Activated T-helper 2 cell treated with anti-CD3 and anti-CD28 coated beads, Interferon-gamma antibody, Interleukin-2, Interleukin-4, amounts not matched to agents 10 μg/mL and 5 μg/mL and 100 μg/mL, durations not matched to agents 14 hours and 24 hours and 36 hours (primary cell): ENCODE data around the gene GAS2L3. TPM values are rescaled to one million over a fixed set of nuclear protein-coding genes. Genes with fewer than 3 reads are reported as not detected.

Source experiments
- DNase-seq: peaks from one replicate; pipeline ENCODE4 v3.0.0; 2021; ENCODE audit warnings: low spot score
- H3K27ac Mint-ChIP-seq: one replicate; pipeline ENCODE4 v1.8.0; 2021; ENCODE audit warnings: mixed read lengths
- H3K27me3 Mint-ChIP-seq: one replicate; pipeline ENCODE4 v1.8.0; 2021; ENCODE audit warnings: low read depth, mixed read lengths
- H3K36me3 Mint-ChIP-seq: one replicate; pipeline ENCODE4 v1.8.0; 2021; ENCODE audit warnings: low read depth, mixed read lengths
- H3K4me1 Mint-ChIP-seq: one replicate; pipeline ENCODE4 v1.8.0; 2021; ENCODE audit warnings: low read depth, mixed read lengths
- H3K4me3 Mint-ChIP-seq: one replicate; pipeline ENCODE4 v1.8.0; 2021; ENCODE audit warnings: low read depth, mild to moderate bottlenecking, moderate library complexity, mixed read lengths
- H3K9me3 Mint-ChIP-seq: one replicate; pipeline ENCODE4 v1.8.0; 2021; ENCODE audit warnings: mixed read lengths
- intact Hi-C: fragments of 100-400 bp; cut with micrococcal nuclease; formaldehyde crosslinking; loops from one replicate; pipeline ENCODE4 v1.15.1; 2023
- total RNA-seq: library from RNA; stranded (reverse); gene quantifications from 2 replicates; pipeline ENCODE4 v1.2.3, GENCODE V29; 2022

GAS2L3 gene
- total RNA-seq, 1 donor from 2014 or later: 3.4 TPM

DNA sequence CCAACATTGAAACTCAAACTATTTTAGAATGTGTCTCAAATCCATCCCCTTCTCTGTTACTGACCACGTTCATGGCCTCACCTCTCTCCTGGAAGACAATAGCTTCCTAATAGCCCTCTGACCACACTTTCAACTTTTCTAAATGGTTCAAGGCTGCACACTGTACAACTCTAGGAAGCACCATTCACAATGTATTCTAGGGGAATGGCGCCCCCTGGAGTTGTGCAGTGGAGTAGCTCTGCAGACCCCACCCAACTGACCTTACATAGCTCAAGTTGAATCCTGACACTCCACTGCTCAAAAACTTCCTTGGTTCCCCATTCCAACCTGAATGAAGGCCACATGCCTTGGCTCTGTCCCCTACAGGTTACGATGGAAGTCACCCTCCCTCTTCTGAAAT, 77.6 kb downstream of the GAS2L3 start:
- no peak for DNase-seq
- H3K9me3 Mint-ChIP-seq: no peaks in the 10 kb centered on the region
- no peak overlapping the region for H3K4me3 Mint-ChIP-seq
- no peak overlapping the region for H3K27ac Mint-ChIP-seq
- H3K36me3 Mint-ChIP-seq: no peaks in the 10 kb centered on the region
- intact Hi-C loops: no loop called here
- H3K4me1 Mint-ChIP-seq: no peaks in the 10 kb centered on the region
- H3K27me3 Mint-ChIP-seq: no peaks in the 10 kb centered on the region

DNA sequence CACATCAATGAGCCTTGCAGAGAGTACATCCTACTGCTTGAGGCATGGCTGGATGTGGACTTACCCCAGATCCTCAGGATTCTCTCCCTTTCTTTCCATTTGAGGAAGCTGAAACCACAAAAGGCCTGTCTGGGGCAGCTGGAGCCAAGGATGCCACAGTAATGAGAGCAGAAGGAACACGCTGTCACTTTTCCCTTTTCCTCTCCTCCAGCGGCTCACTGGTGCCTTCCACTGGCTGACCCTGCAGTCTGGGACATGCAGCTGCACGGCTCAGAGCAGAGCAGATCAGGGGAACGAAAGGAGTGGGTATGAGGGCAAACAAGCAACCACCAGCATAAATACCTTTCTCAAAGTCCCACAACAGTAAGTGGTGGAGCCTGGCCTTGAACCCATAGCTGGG, 78.2 kb downstream of the GAS2L3 start:
- Mint-ChIP-seq H3K9me3 (no peaks in the 10 kb centered on the region), H3K4me3 (no peak overlapping the region), H3K27ac (no peak overlapping the region), H3K36me3 (no peaks in the 10 kb centered on the region), H3K4me1 (no peaks in the 10 kb centered on the region), H3K27me3 (no peaks in the 10 kb centered on the region)
- DNase-seq: no peak
- intact Hi-C loops: no loop called here

DNA sequence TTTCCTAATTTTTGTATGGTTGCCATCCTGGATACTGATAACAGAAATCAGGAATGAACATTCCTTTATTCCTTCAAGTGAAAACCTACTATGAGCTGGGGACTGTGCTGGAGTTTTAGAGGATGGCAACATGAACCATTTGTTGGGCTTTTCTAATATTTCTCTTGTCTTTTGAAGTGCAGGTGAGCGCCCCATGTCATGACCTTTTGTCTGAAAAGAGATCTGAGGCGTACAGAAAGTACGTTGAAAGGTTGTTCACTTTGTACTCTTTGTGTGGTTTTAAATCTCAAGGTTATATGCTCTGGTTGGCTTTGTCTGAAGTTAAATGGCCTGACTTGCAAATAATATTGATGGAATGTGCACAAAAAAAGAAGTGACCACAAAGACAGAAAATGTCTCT, 79.0 kb downstream of the GAS2L3 start:
- DNase-seq: no peak
- no peaks in the 10 kb centered on the region for H3K36me3 Mint-ChIP-seq
- intact Hi-C loops: no loop called here

DNA sequence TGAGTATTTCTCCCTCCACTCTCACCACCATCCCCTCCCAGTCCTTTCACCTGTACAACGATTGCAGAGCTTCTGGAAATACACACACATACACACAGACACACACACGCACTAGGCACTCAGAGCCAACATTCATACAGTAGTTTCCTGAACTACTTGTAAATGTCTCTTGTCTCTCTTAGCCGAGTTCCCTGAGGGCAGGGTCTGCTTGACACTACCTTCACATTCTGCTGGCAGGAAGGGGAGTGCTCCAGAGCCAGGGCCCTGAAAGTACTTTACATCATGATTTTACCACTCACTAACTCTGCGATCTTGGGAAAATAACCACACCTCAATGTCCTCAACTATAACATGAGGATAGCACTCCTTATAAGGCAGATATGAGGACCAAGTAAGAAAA, 82.7 kb downstream of the GAS2L3 start:
- Mint-ChIP-seq H3K9me3 (no peaks in the 10 kb centered on the region), H3K4me3 (no peak overlapping the region), H3K27me3 (no peaks in the 10 kb centered on the region), H3K27ac (no peak overlapping the region), H3K36me3 (no peaks in the 10 kb centered on the region), H3K4me1 (no peaks in the 10 kb centered on the region)
- intact Hi-C loops: no loop called here
- DNase-seq: no peak

More for the DNA sequence above, 79.0 kb downstream of the GAS2L3 start:
- H3K4me3 Mint-ChIP-seq: no peak overlapping the region
- no peaks in the 10 kb centered on the region for H3K4me1 Mint-ChIP-seq
- no peaks in the 10 kb centered on the region for H3K9me3 Mint-ChIP-seq
- no peaks in the 10 kb centered on the region for H3K27me3 Mint-ChIP-seq
- no peak overlapping the region for H3K27ac Mint-ChIP-seq

DNA sequence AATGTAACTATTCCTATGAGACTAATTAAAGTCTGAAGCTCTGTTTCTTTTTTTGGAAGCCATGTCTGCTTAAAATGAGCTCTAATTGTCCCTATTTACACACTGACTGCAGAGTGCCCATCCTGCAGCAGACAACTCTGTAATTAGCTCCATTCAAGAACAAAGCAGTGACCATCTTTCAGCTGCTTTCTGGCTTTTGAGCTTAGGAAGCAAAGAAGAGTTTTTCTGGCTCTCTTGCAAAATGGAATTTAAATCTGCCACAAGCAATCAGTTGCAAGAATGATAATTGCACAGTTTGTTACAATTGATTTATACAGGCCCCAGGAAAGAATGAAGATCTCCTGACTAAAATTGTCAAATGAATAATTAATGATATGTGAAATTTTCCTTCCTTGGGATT, 83.4 kb downstream of the GAS2L3 start:
- no peak for DNase-seq
- no peaks in the 10 kb centered on the region for H3K9me3 Mint-ChIP-seq
- H3K4me3 Mint-ChIP-seq: no peak overlapping the region
- no peaks in the 10 kb centered on the region for H3K36me3 Mint-ChIP-seq
- H3K27ac Mint-ChIP-seq: no peak overlapping the region
- intact Hi-C loops: no loop called here
- H3K4me1 Mint-ChIP-seq: peaks cover 2% of the 10 kb centered on the region
- no peaks in the 10 kb centered on the region for H3K27me3 Mint-ChIP-seq

DNA sequence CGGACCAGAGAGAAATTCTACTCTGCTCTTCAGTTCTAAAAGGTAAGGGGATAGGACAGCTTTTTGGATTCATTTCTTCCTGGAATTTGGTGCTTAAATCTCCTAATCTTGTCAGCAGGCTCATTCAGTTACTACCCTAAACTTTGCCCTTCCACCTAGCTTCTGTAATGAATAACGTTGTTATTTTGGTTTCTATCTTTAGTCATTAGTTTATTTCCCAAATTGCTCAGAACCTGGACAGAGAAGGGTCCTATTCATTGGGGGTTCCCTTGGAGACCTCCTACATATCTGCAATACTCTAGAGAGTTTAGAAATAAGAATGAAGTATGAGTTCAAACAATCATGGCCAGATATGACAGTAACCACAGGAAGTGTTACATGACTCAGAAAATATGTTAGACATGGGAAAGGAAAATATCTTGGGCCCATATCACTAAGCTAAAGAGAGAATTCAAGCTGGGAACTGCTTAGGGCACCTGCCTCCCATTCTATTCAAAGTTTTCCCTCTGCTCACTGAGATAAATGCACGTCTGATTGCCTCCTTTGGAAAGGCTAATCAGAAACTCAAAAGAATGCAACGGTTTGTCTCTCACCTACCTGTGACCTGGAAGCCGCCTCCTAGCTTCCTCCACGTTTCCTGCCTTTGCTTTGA, 87.9 kb downstream of the GAS2L3 start:
- H3K4me1 Mint-ChIP-seq: peaks cover 2% of the 10 kb centered on the region
- no peaks in the 10 kb centered on the region for H3K9me3 Mint-ChIP-seq
- intact Hi-C loops: no loop called here
- no peaks in the 10 kb centered on the region for H3K36me3 Mint-ChIP-seq
- no peaks in the 10 kb centered on the region for H3K27me3 Mint-ChIP-seq
- H3K27ac Mint-ChIP-seq: no peak overlapping the region
- DNase-seq: no peak
- H3K4me3 Mint-ChIP-seq: no peak overlapping the region

DNA sequence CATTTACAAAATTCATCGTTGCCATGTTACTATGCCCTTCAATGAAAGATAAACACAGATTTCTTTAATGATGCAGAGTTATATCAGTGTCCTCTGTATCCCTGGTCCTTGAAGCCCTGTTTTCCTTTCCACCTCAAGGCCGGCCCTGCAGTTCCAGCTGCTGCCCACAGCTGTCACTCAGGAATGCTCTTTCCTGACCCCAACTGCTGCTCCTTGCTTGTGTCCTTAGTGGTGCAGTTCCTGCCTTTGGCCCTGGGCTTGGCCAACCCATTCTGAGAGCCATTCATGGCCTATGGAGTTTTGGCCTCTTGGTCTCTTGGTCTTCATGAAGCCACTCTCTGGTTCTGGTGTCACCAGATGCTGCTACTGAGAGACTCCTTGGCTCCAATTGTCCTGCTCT, 93.1 kb downstream of the GAS2L3 start:
- Mint-ChIP-seq H3K36me3 (no peaks in the 10 kb centered on the region), H3K9me3 (no peaks in the 10 kb centered on the region), H3K27ac (no peak overlapping the region), H3K4me1 (no peaks in the 10 kb centered on the region), H3K4me3 (no peak overlapping the region), H3K27me3 (no peaks in the 10 kb centered on the region)
- DNase-seq: no peak
- intact Hi-C loops: no loop called here

DNA sequence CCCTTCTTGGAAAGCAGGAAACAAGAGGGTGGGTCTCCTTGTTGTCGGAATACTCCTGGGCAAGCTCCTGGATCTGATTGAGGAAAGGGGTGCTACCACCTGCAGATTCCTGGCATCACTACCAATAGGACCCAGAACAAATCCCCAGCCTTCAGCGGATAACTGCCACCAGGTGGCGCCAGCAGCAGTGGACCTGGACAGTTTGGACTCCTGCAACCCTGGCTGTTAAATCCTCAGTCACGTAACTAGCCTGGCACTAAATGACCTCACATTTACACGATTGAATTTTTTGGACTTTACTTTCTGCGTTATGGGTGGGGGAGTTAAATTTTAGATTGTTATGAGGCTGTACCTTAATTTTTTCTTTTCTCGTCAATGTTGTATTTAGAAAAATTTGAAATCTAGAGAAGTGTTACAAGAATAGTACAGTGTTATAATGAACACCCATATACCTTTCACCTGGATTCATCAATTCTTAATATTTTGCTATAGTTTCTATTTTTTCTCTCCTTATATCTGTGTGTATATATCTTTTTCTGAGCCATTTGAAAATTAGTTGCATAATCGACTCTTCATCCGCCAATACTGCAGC, 95.6 kb downstream of the GAS2L3 start:
- peak; percentile 29 for DNase-seq
- no peaks in the 10 kb centered on the region for H3K36me3 Mint-ChIP-seq
- no peak overlapping the region for H3K27ac Mint-ChIP-seq
- no peaks in the 10 kb centered on the region for H3K4me1 Mint-ChIP-seq
- H3K9me3 Mint-ChIP-seq: no peaks in the 10 kb centered on the region
- H3K4me3 Mint-ChIP-seq: no peak overlapping the region
- intact Hi-C loops: loop anchor here (1.0 kb wide), 1 partner anchor 72 kb away; no protein-coding TSS in a partner anchor
- H3K27me3 Mint-ChIP-seq: no peaks in the 10 kb centered on the region

DNA sequence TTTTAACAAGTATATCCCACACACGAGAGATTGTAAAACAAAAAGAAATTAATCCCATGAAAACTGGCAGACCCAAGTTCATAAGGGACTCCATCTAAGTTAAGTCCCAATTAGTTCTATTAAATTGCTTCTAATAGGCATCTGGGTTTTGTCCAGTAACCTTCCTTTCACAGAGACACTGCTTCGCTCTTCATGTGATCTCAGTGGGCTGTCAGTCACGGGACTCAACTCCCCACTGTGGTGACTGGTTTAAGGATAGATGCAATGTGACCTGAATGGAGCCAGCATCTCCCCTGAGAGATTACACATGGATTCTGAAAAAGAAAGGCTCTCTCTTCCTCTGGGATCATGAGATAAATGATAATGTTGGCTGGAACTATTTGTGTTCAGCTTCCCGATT, 96.4 kb downstream of the GAS2L3 start:
- no peaks in the 10 kb centered on the region for H3K36me3 Mint-ChIP-seq
- no peak overlapping the region for H3K27ac Mint-ChIP-seq
- H3K27me3 Mint-ChIP-seq: no peaks in the 10 kb centered on the region
- no peaks in the 10 kb centered on the region for H3K9me3 Mint-ChIP-seq
- no peak overlapping the region for H3K4me3 Mint-ChIP-seq
- no peaks in the 10 kb centered on the region for H3K4me1 Mint-ChIP-seq
- DNase-seq: no peak
- intact Hi-C loops: loop anchor here (1.0 kb wide), 1 partner anchor 71 kb away; no protein-coding TSS in a partner anchor

DNA sequence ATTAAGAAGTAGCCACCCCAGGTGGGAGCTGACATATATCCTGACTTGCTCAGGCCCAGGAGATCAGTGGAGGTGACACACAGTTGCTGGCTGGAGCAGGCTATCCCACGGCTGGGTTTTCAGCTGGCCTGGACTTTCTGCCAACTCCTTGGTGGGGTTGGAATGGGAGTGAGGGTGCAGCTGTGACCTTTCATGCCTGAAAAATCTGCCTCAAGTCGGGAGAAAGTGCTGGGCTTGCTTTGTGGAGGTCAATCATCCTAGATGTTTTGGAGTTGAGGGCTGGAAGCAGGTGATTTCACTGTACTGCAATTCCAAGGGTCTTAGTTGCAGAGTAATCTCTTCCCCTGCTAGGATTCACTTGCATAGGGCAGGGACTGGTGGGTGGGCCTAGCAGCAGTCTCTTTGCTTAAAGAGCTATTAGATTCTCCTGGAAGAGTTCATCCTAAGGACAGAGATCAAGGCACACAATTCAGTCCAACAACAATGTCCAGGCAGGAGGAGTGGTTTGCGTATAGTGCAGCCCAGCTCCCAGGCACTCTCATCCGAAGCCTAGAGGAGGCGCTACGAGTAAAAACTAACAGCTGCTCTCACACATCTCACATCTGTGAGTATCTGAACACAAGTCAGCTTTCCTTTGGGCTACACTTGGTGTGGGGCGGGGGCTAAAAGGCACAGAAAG, 98.1 kb downstream of the GAS2L3 start:
- Mint-ChIP-seq H3K27ac (no peak overlapping the region), H3K36me3 (no peaks in the 10 kb centered on the region), H3K4me1 (no peaks in the 10 kb centered on the region), H3K9me3 (no peaks in the 10 kb centered on the region), H3K27me3 (no peaks in the 10 kb centered on the region), H3K4me3 (no peak overlapping the region)
- intact Hi-C loops: no loop called here
- no peak for DNase-seq

DNA sequence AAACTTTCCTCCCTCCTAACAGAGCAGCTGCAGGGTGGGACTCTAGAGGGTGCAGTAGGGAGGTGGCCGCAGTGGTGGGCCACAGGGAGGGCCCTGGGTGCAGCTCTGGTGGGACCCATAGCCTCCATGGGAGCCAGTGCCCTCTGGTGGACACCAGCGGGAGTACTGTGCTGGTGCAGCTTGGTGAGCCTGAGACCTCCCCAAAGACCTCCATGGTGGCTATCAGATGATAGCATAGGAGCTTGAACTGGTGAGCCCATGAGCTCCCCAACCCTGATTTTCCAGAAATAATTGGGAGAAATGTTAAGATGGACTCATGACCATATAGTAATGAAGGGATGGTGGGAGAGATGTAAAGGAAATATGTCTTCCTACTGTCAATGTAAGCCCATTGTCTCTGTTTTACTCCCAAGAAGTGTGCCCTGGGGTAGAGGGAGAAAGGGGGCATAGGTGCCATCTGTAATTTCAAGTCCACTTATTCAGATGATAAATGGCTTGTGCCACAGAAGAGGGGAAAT, 98.7 kb downstream of the GAS2L3 start:
- peak; percentile 11 for DNase-seq
- H3K27ac Mint-ChIP-seq: no peak overlapping the region
- H3K9me3 Mint-ChIP-seq: no peaks in the 10 kb centered on the region
- H3K4me1 Mint-ChIP-seq: no peaks in the 10 kb centered on the region
- H3K36me3 Mint-ChIP-seq: no peaks in the 10 kb centered on the region
- no peaks in the 10 kb centered on the region for H3K27me3 Mint-ChIP-seq
- no peak overlapping the region for H3K4me3 Mint-ChIP-seq
- intact Hi-C loops: no loop called here

DNA sequence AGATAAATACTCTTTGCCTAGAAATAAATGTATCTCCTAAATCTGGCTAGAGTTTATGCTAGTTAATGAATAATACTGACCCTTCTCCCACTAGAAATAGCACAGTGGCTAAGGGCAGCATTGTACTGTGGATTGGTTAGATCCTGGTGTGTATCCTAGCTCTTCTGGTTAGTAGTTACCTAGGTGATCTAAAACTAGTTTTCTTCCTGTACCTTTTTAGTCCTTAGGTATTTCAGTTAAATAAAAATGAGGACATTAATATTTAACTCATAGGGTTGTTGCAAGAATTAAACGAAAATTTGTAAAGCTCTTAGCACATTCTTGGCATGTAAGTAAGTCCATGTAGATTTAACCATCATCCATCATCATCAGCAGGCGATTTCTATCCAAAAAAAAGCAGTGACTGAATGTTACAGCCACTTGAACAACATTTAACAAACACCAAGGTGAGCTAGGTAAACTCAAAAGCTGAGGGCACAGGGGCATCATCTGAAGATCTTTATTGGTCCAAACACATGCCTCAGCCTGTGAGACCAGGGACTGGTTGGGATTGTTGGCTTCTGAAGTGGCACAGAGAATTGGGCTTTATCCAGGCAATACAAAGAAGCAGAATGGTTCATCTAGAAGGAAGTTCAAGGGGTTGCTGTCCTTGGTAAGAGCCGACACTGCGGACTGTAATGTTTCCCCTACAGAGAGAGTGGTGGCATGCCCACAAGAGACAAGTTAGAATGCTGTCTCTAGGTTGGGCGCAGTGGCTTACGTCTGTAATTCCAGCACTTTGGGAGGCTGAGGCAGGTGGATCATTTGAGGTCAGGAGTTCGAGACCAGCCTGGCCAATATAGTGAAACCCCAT, 100.8 kb downstream of the GAS2L3 start:
- no peaks in the 10 kb centered on the region for H3K27me3 Mint-ChIP-seq

More for the DNA sequence above, 100.8 kb downstream of the GAS2L3 start:
- H3K27ac Mint-ChIP-seq: no peak overlapping the region
- no peak for DNase-seq
- no peaks in the 10 kb centered on the region for H3K36me3 Mint-ChIP-seq
- intact Hi-C loops: no loop called here
- no peak overlapping the region for H3K4me3 Mint-ChIP-seq
- H3K9me3 Mint-ChIP-seq: no peaks in the 10 kb centered on the region
- no peaks in the 10 kb centered on the region for H3K4me1 Mint-ChIP-seq
